HCT116 (cell line): ENCODE measurements around the gene TAGLN2. TPM values are rescaled to one million over a fixed set of nuclear protein-coding genes. Genes with fewer than 3 reads are reported as not detected.

Experiments used
- ATAC-seq: fragments of 200-7000 bp; cut with Tn5 transposase; 2 replicates; pipeline ENCODE4 v1.9.1; 2020; ENCODE audit warnings: mild to moderate bottlenecking, moderate library complexity
- BruUV-seq: library from RNA; stranded (reverse); fragments of 400-500 nt; replicated peaks from 2 replicates; lab custom pipeline; 2021; lab: Mats Ljungman, UMichigan
- CTCF ChIA-PET: fragments of 300-600 bp; sonication (Branson Sonifier 250); formaldehyde crosslinking; loops from one replicate; lab custom pipeline; 2021; ENCODE audit warnings: antibody characterized with exemption; lab: Charles Lee
- POLR2A ChIA-PET: fragments of 300-600, 350-600 bp; sonication (Branson Sonifier 250); formaldehyde crosslinking; loops from one replicate; lab custom pipeline; 2021; ENCODE audit warnings: antibody characterized with exemption; lab: Charles Lee
- RAD21 ChIA-PET, 2 experiments: fragments of 300-600 bp; sonication (Branson Sonifier 250); formaldehyde crosslinking; loops; one replicate each; lab custom pipeline; 2023; ENCODE audit warnings: low total read pairs in 2 of 2; ENCODE audit not compliant: uncharacterized antibody in 2 of 2, unreplicated experiment in 2 of 2, low non-redundant PET in 1 of 2; lab: Charles Lee
- DNase-seq: peaks from one replicate; pipeline ENCODE4 v3.0.0-alpha.2; 2010; ENCODE audit warnings: low read depth, low spot score
- H2AFZ ChIP-seq: fragments of 200-600 bp; shearing (Covaris generic), sonication (generic); 2 replicates; pipeline ENCODE4 v1.6.1; 2017; ENCODE audit warnings: low read depth, mixed run types, mixed read lengths, antibody characterized with exemption, low read length; ENCODE audit not compliant: poor library complexity, severe bottlenecking
- H3K27ac ChIP-seq: 2 replicates; pipeline ENCODE4 v1.5.1; 2012; ENCODE audit warnings: low read depth, low read length
- H3K27me3 ChIP-seq: fragments of 200-600 bp; sonication (generic); 2 replicates; pipeline ENCODE4 v1.6.1; 2016; ENCODE audit warnings: mixed run types, low read length, mixed read lengths; ENCODE audit not compliant: insufficient read depth
- H3K36me3 ChIP-seq, 2 experiments: fragments of 200-500 bp in 1 of 2; fragments of 200-600 bp in 1 of 2; sonication (Bioruptor generic) in 1 of 2; sonication (generic) in 1 of 2; 2 replicates each; pipeline versions ENCODE4 v1.5.1 to v1.6.1; 2014 to 2016; ENCODE audit warnings: low read length in 2 of 2, inconsistent platforms in 1 of 2, mixed read lengths in 1 of 2, mixed run types in 1 of 2; ENCODE audit not compliant: insufficient read depth in 2 of 2, control insufficient read depth in 1 of 2
- H3K4me1 ChIP-seq, 2 experiments: fragments of 200-600 bp in 1 of 2; sonication (generic) in 1 of 2; 2 replicates each; pipeline versions ENCODE4 v1.5.1 to v1.6.1; 2012 to 2017; ENCODE audit warnings: low read length in 2 of 2, inconsistent platforms in 1 of 2, mild to moderate bottlenecking in 1 of 2, mixed read lengths in 1 of 2, mixed run types in 1 of 2, moderate library complexity in 1 of 2; ENCODE audit not compliant: insufficient read depth in 2 of 2, control insufficient read depth in 1 of 2
- H3K4me2 ChIP-seq: fragments of 200-600 bp; sonication (generic); 2 replicates; pipeline ENCODE4 v1.6.1; 2017; ENCODE audit warnings: mixed run types, low read length, mixed read lengths
- H3K4me3 ChIP-seq, 2 experiments: fragments of 200-600 bp in 1 of 2; sonication (generic) in 1 of 2; replicated peaks in 1 of 2; 2 replicates each; pipeline ENCODE4 v1.5.1; 2011 to 2016; ENCODE audit warnings: low read length in 2 of 2, control low read depth in 1 of 2, low read depth in 1 of 2, mild to moderate bottlenecking in 1 of 2, mixed read lengths in 1 of 2, mixed run types in 1 of 2
- H3K79me2 ChIP-seq: fragments of 200-600 bp; sonication (generic); 2 replicates; pipeline ENCODE4 v1.6.1; 2017; ENCODE audit warnings: mild to moderate bottlenecking, mixed run types, low read length, moderate library complexity, mixed read lengths; ENCODE audit not compliant: insufficient read depth
- H3K9ac ChIP-seq: fragments of 200-600 bp; sonication (generic); 2 replicates; pipeline ENCODE4 v1.6.1; 2016; ENCODE audit warnings: low read length, mixed read lengths
- H3K9me2 ChIP-seq: fragments of 200-600 bp; sonication (generic), shearing (Covaris generic); 2 replicates; pipeline ENCODE4 v1.6.1; 2017; ENCODE audit warnings: mixed run types, mild to moderate bottlenecking, moderate library complexity; ENCODE audit not compliant: insufficient read depth
- H3K9me3 ChIP-seq, 2 experiments: fragments of 200-500 bp in 1 of 2; fragments of 200-600 bp in 1 of 2; sonication (Bioruptor generic) in 1 of 2; sonication (generic) in 1 of 2; 2 replicates each; pipeline ENCODE4 v1.6.1; 2014 to 2017; ENCODE audit warnings: low read length in 2 of 2, mixed read lengths in 2 of 2, inconsistent platforms in 1 of 2, low read depth in 1 of 2, mild to moderate bottlenecking in 1 of 2, mixed run types in 1 of 2, moderate library complexity in 1 of 2; ENCODE audit not compliant: control insufficient read depth in 1 of 2, insufficient read depth in 1 of 2
- H4K20me1 ChIP-seq: fragments of 200-600 bp; sonication (generic), shearing (Covaris generic); 2 replicates; pipeline ENCODE4 v1.6.1; 2017; ENCODE audit warnings: mixed run types, mild to moderate bottlenecking, moderate library complexity; ENCODE audit not compliant: insufficient read depth
- ATF3 ChIP-seq: IDR thresholded peaks from 2 replicates; pipeline ENCODE4 v1.6.1; 2012
- CBX3 ChIP-seq: IDR thresholded peaks from 2 replicates; pipeline ENCODE4 v1.6.1; 2012; ENCODE audit warnings: low read depth
- CEBPB ChIP-seq: IDR thresholded peaks from 2 replicates; pipeline ENCODE4 v1.6.1; 2012; ENCODE audit warnings: low read depth
- EGR1 ChIP-seq: IDR thresholded peaks from 2 replicates; pipeline ENCODE4 v1.6.1; 2012; ENCODE audit warnings: low read depth
- EZH2 ChIP-seq: fragments of 200-600 bp; sonication (generic); IDR thresholded peaks from 2 replicates; pipeline ENCODE4 v1.6.1; 2017; ENCODE audit warnings: antibody characterized with exemption, mixed run types
- FOSL1 ChIP-seq: IDR thresholded peaks from 2 replicates; pipeline ENCODE4 v1.6.1; 2012; ENCODE audit warnings: low read depth
- JUND ChIP-seq: IDR thresholded peaks from 2 replicates; pipeline ENCODE4 v1.6.1; 2012
- MAX ChIP-seq: IDR thresholded peaks from 2 replicates; pipeline ENCODE4 v1.6.1; 2012
- POLR2A ChIP-seq: IDR thresholded peaks from 2 replicates; pipeline ENCODE4 v1.7.0; 2011; ENCODE audit warnings: borderline replicate concordance; ENCODE audit not compliant: insufficient read depth, insufficient read length; ENCODE audit errors: extremely low read depth
- POLR2AphosphoS5 ChIP-seq: IDR thresholded peaks from 2 replicates; pipeline ENCODE4 v1.6.1; 2011; ENCODE audit warnings: mild to moderate bottlenecking, low read depth, low read length, moderate library complexity
- RAD21 ChIP-seq: IDR thresholded peaks from 2 replicates; pipeline ENCODE4 v1.6.1; 2012; ENCODE audit warnings: low read depth, mild to moderate bottlenecking
- REST ChIP-seq: IDR thresholded peaks from 2 replicates; pipeline ENCODE4 v1.6.1; 2012; ENCODE audit warnings: low read depth
- SIN3A ChIP-seq: IDR thresholded peaks from 2 replicates; pipeline ENCODE4 v1.6.1; 2012; ENCODE audit warnings: low read depth
- SP1 ChIP-seq: IDR thresholded peaks from 2 replicates; pipeline ENCODE4 v1.6.1; 2012; ENCODE audit warnings: low read depth
- SRF ChIP-seq: IDR thresholded peaks from 2 replicates; pipeline ENCODE4 v1.6.1; 2012; ENCODE audit warnings: low read depth
- TCF7L2 ChIP-seq: IDR thresholded peaks from 2 replicates; pipeline ENCODE4 v1.7.0; 2011; ENCODE audit warnings: borderline replicate concordance, inconsistent platforms; ENCODE audit not compliant: insufficient read depth, insufficient read length; ENCODE audit errors: extremely low read depth
- YY1 ChIP-seq: IDR thresholded peaks from 2 replicates; pipeline ENCODE4 v1.6.1; 2011; ENCODE audit warnings: low read length, low read depth, moderate library complexity, mild to moderate bottlenecking; ENCODE audit not compliant: insufficient replicate concordance; ENCODE audit errors: extremely low read depth
- ZBTB33 ChIP-seq: IDR thresholded peaks from 2 replicates; pipeline ENCODE4 v1.6.1; 2011; ENCODE audit warnings: mild to moderate bottlenecking, low read length, moderate library complexity; ENCODE audit not compliant: insufficient replicate concordance; ENCODE audit errors: extremely low read depth
- ZFX ChIP-seq: fragments of 450-650 bp; IDR thresholded peaks from 2 replicates; pipeline ENCODE4 v1.6.1; 2017
- ZNF274 ChIP-seq: fragments of 200-500 bp; sonication (Bioruptor generic); IDR thresholded peaks from 2 replicates; pipeline ENCODE4 v1.6.1; 2014; ENCODE audit warnings: mild to moderate bottlenecking, low read depth, low read length, inconsistent platforms
- intact Hi-C: fragments of 100-400 bp; cut with micrococcal nuclease; formaldehyde crosslinking; loops from 2 replicates; pipeline ENCODE4 v1.10.0; 2022
- total RNA-seq: library from RNA; stranded (reverse); gene quantifications from one replicate; pipeline ENCODE4 v1.2.1, GENCODE V29; 2021; ENCODE audit not compliant: unreplicated experiment

Gene TAGLN2
- total RNA-seq, 1 experiment from 2014 or later: 127 TPM

- peak; percentile 96 for DNase-seq
- ChIA-PET CTCF (interaction anchor here (1.0 to 2.4 kb wide), 5 partner anchors 9 to 101 kb away, joined by 3 to 11 read pairs (median 3); partner anchors contain the start of gene DUSP23), POLR2A (interaction anchor here (1.0 to 1.2 kb wide), 2 partner anchors 8 to 13 kb away, joined by 3 read pairs; no protein-coding TSS in a partner anchor), RAD21 (no interaction called here)
- H3K9ac ChIP-seq: 0 out of 2 replicates have a peak overlapping the region, but pooled peaks have one; percentile 3
- H3K36me3 ChIP-seq: no peaks in the 10 kb centered on the region
- H3K4me1 ChIP-seq: peaks cover 21 to 37% of the 10 kb centered on the region in 2 experiments
- ATAC-seq: peak; percentile 94
- H4K20me1 ChIP-seq: no peaks in the 10 kb centered on the region
- peak overlapping the region in 1 of 2 experiments; percentile 4; a peak in 1 of 4 replicates for H3K4me3 ChIP-seq
- H3K9me3 ChIP-seq: no peaks in the 10 kb centered on the region
- peak overlapping the region; percentile 54 for H3K4me2 ChIP-seq
- BruUV-seq: no TSS peak
- peak overlapping the region; percentile 49 for H3K27ac ChIP-seq
- intact Hi-C loops: no loop called here
- H2AFZ ChIP-seq: no peak overlapping the region
- H3K27me3 ChIP-seq: no peaks in the 10 kb centered on the region
- no peaks in the 10 kb centered on the region for H3K79me2 ChIP-seq
- H3K9me2 ChIP-seq: no peaks in the 10 kb centered on the region
- peak; percentile 81 for TF ChIP-seq FOSL1
- peak; percentile 90 for TF ChIP-seq TCF7L2
- no peak for TF ChIP-seq POLR2A
- peak; percentile 86 for TF ChIP-seq JUND
- no peak for TF ChIP-seq CEBPB
- TF ChIP-seq RAD21: no peak
- peak; percentile 89 for TF ChIP-seq POLR2AphosphoS5
- TF ChIP-seq ZNF274: no peak
- no peak for TF ChIP-seq SRF
- peak; percentile 20; the same call in 1 of the 2 replicates for TF ChIP-seq SIN3A
- peak; percentile 68 for TF ChIP-seq SP1
- TF ChIP-seq REST: no peak
- no peak for TF ChIP-seq EGR1
- TF ChIP-seq YY1: no peak
- TF ChIP-seq EZH2: no peak
- no peak for TF ChIP-seq ZFX
- TF ChIP-seq ATF3: no peak
- TF ChIP-seq ZBTB33: peak; percentile 25
- peak; percentile 94 for TF ChIP-seq MAX
- TF ChIP-seq CBX3: peak; percentile 95
Measured at GRCh38 chr1:159881622-159882526, 43.4 kb downstream of the TAGLN2 start.
